Dedifferentiated amniotic fluid mesenchymal stem cell (primary cell): ENCODE measurements around the gene HOXD1.

Experiments
- DNase-seq: peaks from one replicate; pipeline ENCODE4 v3.0.0-alpha.2; 2016; ENCODE audit errors: extremely low spot score

The HOXD1 gene

GRCh38 chr2:176152350-176153181 lies 35.9 kb upstream of the HOXD1 start:
- DNase-seq, result no peak

- no peak for DNase-seq
Measured at GRCh38 chr2:176154576-176155252, 33.8 kb upstream of the HOXD1 start.

- no peak for DNase-seq
Measured at GRCh38 chr2:176155356-176156044, 33.0 kb upstream of the HOXD1 start.

GRCh38 chr2:176156301-176156806 lies 32.1 kb upstream of the HOXD1 start:
- DNase-seq, result no peak

- DNase-seq, result no peak
Measured at GRCh38 chr2:176156807-176157498, 31.5 kb upstream of the HOXD1 start, which contains the start of gene HOXD3. Gene HOXD3 (plus strand): TSS chr2:176157307. CDS start chr2:176169115, 11,808 bp downstream.

GRCh38 chr2:176157499-176158185 lies 30.8 kb upstream of the HOXD1 start:
- no peak for DNase-seq

GRCh38 chr2:176158186-176158591 lies 30.3 kb upstream of the HOXD1 start:
- DNase-seq, result no peak

- no peak for DNase-seq
Measured at GRCh38 chr2:176158855-176159662, 29.4 kb upstream of the HOXD1 start.

GRCh38 chr2:176159663-176160250 lies 28.7 kb upstream of the HOXD1 start:
- no peak for DNase-seq

GRCh38 chr2:176160251-176160985 lies 28.1 kb upstream of the HOXD1 start:
- no peak for DNase-seq

GRCh38 chr2:176160986-176161824 lies 27.3 kb upstream of the HOXD1 start:
- no peak for DNase-seq

GRCh38 chr2:176161825-176162626 lies 26.4 kb upstream of the HOXD1 start:
- no peak for DNase-seq

- DNase-seq, result no peak
Measured at GRCh38 chr2:176162911-176163671, 25.4 kb upstream of the HOXD1 start.

- no peak for DNase-seq
Measured at GRCh38 chr2:176163672-176164056, 24.8 kb upstream of the HOXD1 start.

GRCh38 chr2:176164201-176164600 lies 24.3 kb upstream of the HOXD1 start:
- DNase-seq, result no peak

GRCh38 chr2:176164611-176165369 lies 23.7 kb upstream of the HOXD1 start:
- DNase-seq, result no peak
